Dedifferentiated amniotic fluid mesenchymal stem cell (primary cell): ENCODE measurements around the gene RPTOR.
"Not testable (repeated sequence)": the region's sequence is repeated elsewhere in the genome, so short reads cannot be mapped to it uniquely, and the experiment has no call there.

Experiments
- DNase-seq: peaks from one replicate; pipeline ENCODE4 v3.0.0-alpha.2; 2016; ENCODE audit errors: extremely low spot score

RPTOR gene

GRCh38 chr17:80693511-80693910 lies 148.9 kb downstream of the RPTOR start:
- no peak for DNase-seq

DNA sequence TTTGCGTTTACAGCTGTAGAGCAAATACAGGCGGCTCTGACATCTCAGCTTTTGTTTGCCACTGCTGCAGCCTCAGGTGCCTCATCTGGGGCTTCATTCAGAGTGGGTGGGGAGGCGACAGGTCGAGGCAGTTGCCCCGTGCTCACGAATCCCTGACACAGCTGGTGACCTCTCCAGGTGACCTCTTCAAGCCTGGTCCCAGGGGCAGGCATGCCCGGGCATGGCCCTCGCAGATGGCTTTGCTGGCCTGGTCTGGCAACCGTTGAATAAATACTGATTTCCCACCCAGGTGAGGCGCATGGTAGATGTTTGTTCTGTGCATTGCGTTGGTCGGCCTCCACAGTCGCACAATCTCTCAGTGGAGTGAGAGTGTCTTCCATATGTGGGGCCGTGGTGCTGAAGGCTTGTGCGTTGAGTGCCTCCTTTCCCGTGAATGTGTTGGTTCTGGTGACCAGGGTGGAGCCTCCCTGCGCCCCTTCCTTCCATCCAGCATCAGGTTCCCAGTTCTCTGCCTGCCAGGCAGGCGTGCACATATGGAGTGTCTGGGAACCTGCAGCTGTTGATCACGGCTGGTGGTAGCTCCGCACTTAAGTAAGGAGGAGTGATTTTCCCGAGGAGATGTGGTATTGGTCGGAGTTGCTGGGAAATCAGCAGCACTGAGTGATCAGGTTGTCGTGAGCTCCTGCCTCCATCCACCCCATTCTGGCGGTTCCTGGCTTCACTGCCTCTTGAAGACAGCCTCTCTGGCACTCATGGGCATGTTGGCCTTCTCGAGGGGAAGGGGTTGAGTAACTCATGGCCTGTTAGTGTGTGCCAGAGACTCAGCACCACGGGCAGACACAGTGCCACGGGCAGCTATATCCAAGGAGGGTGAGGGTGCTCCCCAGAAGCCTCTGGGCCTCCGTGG lies 149.7 kb downstream of the RPTOR start:
- no peak for DNase-seq

DNA sequence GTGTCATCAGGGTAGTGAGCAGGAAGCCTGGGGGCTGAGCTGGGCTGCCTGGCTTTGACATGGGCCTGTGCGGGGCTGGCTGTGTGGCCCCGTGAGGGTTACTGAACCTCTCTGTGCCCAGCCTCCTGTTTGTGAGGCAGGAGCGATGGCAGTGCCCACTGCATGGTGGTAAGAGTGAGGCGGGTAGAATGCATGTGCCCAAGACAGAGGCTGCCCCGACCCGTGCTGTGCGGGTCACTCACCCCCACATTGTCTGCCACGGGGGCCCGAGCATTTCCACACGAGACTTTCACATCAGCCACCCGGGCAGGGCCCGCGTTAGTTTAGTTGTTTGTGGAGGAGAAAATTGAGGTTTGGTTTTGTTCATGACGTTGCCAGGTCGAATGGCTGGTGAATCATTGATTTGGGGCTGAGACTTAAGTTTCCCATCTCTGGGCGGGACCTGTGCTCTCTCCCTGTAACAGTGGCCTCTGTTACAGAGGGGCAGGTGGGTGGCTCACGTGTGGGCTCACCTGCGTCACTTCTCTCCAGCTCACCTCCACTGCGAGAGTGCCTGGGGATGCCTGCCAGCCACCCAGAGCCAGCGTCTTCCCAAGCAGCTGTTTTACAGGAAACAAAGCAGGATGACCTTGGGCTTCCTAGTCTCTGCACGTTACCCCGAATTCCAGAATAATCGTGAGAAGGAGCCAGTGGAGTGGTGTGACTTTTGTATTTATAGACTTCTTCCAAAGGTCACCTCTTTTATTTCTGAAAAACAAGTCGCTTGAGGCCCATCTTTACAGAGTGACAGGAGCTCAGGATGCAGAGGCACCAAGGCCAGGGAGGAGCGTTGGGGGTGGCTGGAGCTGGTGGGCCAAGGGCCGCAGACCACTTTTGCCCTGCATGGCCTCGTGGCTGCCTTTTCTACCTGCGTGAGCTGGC lies 150.6 kb downstream of the RPTOR start:
- no peak for DNase-seq

DNA sequence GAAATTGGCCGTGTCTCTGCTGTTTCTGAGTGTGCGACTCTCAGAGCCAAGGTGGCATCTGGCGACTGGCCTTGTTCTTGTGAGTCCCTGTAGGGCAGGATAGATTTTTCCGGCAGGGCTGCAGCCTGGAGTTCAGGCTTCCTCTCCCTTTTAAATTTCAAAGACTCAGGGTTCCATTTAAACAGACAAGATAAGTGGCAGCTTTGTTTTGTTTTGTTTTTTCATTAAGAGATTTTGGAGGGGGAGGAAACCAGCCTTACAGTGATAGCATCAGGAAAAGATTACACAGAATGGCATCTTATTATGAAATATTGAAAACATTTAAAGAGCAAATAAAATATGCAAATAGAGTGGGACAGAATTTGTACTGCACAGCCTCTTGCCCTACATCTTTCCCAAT lies 151.3 kb downstream of the RPTOR start:
- DNase-seq, result no peak

DNA sequence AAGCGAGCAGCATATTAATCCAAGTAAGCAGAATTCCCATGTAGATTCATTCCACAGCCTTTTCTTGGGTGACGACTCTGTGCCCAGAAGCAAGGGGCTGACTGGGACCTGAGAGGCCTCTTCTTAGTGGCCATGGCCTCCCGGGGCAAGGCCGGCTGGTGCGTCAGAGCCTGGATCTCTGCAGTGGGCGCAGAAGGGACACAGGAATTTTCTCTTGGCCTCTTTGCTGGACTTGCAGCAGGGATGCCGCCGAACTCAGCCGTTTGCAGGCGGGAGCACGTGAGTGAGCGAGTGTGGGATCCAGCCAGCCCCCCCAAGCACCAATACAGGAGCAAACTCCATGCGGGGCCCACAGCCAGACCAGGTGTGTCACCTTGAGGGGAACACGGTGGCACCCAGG lies 151.8 kb downstream of the RPTOR start:
- no peak for DNase-seq

DNA sequence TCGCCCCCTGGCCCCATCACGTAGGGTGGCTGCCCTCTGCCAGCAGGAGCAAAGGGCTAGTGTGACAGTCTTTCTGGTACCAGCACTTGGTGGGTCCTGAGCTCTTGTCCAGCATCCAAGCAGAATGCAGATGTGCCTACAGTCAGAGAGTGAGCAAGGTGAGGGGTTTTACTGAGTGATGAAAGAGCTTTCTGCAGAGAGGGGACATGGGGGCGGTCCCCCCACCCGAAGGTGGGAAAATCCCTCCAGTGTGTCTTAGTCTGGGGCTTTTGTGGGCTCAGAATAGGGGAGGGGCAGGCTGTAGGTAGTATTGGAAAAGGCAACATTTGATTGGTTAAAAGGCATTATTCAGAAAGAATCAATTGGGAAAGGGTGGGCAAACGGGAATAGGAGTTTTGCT lies 152.3 kb downstream of the RPTOR start:
- no peak for DNase-seq

DNA sequence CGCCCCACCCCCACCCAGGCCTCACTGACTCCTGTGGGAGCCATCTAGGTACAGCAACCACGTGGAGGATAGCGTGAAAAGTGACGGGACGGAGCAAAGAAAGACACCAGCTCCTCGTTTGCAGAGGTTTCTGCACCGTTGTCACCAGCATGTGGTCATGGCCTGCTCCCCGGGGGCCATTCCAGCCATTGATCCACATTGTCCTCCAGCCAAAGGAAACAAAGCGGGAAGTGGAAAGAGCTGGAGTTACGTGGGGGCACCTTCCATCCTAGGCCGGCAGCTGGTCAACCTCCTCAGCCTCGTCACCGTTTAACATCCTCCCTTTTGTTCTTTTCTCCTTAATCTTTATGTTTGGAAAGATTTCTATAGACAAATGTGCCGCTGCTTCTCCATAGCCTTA lies 153.7 kb downstream of the RPTOR start:
- DNase-seq, result no peak

DNA sequence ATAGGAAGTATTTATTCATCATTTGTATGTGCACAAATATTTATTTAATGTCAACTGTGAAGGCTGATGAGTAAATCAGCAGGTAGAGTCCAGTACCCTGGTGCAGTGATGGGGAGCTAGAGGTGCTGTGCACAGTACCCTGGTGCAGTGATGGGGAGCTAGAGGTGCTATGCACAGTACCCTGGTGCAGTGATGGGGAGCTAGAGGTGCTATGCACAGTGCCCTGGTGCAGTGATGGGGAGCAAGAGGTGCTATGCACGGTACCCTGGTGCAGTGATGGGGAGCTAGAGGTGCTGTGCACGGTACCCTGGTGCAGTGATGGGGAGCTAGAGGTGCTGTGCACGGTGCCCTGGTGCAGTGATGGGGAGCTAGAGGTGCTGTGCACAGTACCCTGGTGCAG lies 154.6 kb downstream of the RPTOR start:
- DNase-seq, result not testable (repeated sequence)

GRCh38 chr17:80701730-80702129 lies 157.1 kb downstream of the RPTOR start:
- DNase-seq, result no peak

DNA sequence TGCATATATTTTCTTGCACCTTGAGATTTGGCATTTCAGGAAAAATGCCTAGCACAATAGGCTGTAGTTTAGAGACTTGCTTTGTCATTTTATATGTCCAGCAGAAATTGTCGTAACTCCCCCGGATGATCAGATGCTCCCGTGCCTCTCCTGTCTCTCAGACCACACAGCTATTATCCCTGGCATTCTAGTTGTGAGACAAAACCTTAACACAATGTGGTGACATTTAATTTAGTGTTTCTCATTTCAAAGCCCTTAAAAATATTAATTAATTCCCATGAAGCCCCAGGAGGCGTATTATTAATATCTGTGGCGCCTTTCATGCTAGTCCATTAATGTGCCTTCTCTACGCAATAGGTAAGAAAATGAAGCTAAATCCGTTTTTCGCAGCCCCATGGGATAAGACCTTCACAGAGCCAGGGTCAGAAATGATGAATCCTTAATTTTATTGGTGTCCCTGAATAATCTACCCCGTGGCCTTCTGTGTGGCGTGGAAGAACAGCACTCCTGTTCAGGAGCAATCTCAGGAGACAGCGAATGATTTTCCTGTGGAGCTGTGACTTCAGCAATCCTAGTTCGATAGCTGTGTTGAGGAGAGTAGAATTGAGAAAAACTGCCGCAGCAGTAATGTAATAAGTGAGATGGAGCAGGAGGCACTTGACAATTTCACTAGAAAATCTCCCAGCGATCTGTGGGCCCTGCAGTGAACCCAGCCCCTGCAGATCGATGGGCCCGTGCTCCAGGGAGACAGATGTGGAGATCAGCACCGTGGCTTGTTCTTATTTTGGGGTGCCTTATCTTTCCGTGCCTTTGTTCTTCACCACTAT lies 157.9 kb downstream of the RPTOR start:
- DNase-seq, result no peak

DNA sequence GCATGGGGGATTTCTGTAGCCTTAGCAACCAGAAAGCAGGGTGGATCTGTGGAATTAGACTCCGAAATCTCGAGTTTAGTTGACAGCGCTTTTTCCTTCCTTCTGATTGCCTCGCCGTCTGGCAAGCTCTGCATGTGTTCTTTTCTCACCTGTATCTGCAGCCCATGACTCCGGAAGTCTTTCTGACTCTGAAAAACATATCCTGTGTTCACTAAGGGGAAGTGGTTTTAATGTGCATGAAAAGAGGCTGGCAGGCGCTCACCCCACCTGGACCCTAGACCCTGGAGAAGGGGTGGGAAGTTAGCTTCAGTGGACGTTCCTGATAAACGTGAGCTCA lies 158.5 kb downstream of the RPTOR start:
- no peak for DNase-seq

- no peak for DNase-seq
Measured at GRCh38 chr17:80704381-80704819, 159.8 kb downstream of the RPTOR start.

- no peak for DNase-seq
Measured at GRCh38 chr17:80704894-80705293, 160.3 kb downstream of the RPTOR start.

DNA sequence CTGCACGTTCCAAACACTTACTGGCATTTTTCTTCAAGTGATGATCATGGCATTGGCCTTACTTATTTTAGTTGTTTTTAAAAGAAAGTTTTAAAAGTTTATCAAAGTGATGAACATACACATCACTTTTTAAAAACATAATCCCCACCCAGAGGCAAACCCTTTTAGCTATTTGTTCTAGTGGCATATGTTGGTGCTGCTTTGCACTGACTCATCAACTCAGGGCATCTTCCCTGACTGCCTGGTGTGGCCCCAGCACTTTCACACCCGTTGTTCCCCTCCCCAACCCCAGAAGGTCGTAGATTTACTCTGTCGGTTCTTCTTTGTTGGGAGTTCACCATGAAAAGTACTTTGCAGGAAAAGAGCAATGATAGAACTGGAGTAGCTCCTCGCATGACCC lies 161.3 kb downstream of the RPTOR start:
- DNase-seq, result no peak

DNA sequence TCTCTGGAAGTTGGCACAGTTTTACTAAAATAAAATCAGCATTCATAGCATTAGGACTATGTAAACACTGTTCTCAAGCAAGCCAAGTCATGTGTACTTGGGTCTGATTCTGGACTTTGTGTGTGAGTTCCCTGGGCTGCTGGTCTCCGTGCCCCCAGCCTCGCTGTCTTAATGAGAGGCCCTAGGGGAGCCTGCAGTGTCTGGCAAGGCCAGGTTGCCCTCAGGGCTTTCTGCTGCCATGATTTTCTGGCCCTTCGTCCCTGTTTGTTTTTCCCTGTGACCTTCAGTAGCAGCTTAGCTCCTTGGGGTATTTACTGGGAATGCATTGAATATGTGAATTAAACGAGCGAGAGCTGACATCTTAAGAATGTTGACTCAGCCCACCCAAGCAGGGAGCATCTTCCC lies 161.8 kb downstream of the RPTOR start:
- no peak for DNase-seq

DNA sequence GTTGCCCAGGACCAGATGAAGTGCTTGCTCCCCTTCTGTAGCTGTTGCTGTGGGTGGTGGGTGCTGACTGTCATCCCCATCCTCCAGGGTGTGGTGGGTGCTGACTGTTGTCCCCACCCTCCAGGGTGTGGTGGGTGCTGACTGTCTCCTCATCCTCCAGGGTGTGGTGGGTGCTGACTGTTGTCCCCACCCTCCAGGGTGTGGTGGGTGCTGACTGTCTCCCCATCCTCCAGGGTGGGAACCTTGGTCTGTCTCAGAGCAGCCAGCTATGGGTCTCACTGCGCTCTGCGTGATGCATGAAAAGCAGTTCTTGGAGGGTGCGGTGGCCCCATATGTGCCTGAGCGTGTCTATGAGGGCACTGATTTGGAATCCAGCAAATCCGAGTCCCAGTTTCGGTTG lies 163.8 kb downstream of the RPTOR start:
- no peak for DNase-seq

DNA sequence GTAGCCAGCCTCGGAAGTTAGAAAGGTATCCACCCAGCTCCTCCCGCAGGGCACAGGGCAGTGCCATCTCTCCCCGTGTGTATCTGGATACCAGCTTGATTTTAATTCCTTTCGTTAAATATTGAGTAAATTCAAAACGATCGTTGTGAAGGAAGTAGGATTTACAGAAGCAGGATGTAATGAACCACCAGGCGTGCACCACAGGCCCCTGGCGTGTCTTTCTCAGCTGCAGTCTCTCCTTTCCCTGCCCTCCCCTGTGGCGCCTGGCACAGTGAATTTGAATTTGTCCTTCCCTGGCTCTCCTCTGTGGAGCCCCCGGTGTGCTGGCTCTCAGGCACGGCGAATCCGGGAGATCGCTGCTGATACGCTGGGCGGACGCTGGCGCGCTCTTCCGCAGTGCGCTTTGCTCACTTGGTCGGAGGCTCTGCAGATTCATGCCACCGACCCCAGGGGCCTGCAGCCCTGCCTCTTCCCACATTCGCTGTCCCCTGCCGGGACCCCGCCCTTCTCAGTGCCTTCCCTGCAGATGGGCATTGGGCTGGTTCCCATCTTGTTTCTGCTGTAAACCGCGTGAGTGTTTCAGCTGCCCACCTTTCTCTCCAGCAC lies 164.6 kb downstream of the RPTOR start:
- no peak for DNase-seq

DNA sequence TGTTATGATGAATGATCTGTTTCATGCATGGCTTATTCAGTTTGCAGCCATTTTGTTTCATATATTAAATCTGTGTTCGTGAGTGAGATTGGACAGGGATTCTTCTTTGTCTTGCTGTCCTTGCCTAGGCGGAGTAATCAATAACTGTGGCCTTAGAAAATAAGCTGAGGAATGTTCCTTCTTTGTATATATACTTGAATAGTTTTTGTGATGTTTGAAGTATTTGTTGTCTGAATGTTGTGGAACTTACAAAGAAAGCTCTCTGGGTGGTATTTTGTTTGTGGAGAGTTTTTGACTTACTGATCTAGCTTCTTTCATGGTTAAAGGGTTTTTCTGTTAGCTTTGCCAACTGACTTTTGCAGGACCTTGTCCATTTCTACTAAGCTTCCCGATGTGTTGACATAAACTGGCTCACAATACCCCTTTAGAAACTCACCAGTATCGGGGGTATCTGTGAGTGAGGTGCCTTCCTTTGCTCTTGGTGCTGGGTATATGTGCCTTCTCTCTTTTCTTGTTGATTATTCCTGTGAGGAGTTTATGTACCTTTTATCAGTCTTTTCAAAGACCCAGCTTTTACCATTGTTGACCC lies 166.2 kb downstream of the RPTOR start:
- no peak for DNase-seq

DNA sequence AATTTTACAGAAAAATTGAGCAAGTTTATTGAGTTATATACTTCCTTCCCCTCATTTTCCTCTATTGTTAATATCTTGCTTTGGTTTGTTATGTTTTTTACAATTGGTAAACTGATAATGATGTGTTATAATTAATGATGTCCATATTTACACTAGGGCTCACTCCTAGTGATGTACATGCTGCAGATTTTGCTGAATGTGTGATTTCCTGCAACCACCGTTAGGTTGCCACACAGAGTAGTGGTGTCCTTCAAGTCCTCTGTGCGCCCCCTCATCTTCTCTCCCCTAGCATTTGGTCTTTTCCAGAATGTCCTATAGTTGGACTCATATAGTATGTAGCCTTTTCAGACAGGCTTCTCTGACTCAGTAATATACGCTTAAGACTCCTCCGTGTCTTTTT lies 167.5 kb downstream of the RPTOR start:
- DNase-seq, result no peak

GRCh38 chr17:80712606-80713005 lies 168.0 kb downstream of the RPTOR start:
- DNase-seq, result no peak
